H1 (cell line): ENCODE results near the gene FOXF1. TPM values are rescaled to one million over a fixed set of nuclear protein-coding genes. Genes with fewer than 3 reads are reported as not detected.

Experiments
- USF2 ChIP-seq: IDR thresholded peaks from 2 replicates; pipeline ENCODE4 v1.6.1; 2011; ENCODE audit warnings: low read length, improper control_type of control experiment
- polyA plus RNA-seq, 7 experiments: library from polyadenylated mRNA; depleted of rRNA in 3 of 7; stranded (reverse) in 5 of 7; unstranded in 2 of 7; fragments of >200 nt in 5 of 7; fragments of 200-250 nt in 2 of 7; gene quantifications; 1 replicate in 5 of 7; 2 replicates in 1 of 7; 4 replicates in 1 of 7; pipeline versions ENCODE4 v1.2.1 to v1.2.3, GENCODE V29; 2011 to 2013; ENCODE audit warnings: missing spikeins in 2 of 7, mixed read lengths in 2 of 7
- total RNA-seq: library from RNA; stranded (reverse); fragmentation: NEBNext Ultra II Directional; extraction: Animal tissue kit (Norgen Biotek cat#: 25700); gene quantifications from 2 replicates; pipeline ENCODE4 v1.2.1, GENCODE V29; 2021

Gene FOXF1
- total and polyA plus RNA-seq, 2 of the 8 experiments (the other 6 are each of a cell fraction or from before 2014, with no cell fraction given): 0.02 TPM; not detected in 1

DNA sequence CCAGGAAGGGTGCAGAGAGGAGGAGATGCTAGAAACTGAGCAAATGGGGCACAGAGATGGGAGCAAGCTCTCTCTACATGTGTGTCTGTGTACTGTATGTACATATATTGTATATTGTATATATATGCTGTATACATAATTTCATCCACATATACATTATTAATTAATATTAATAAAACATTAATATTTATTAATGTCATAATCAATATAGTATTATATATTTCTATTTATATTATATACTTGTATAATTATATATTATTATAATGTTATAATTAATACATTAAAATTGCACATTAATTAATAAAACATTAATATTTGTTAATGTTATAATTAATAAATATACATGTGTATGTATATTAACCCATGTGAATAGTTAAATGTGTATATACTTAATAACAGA lies 31.5 kb upstream of the FOXF1 start (continued):
- TF ChIP-seq USF2: no peak
